ENCODE measurements around the gene DSCAM.
"Not testable (repeated sequence)": the region's sequence is repeated elsewhere in the genome, so short reads cannot be mapped to it uniquely, and the experiment has no call there.

DSCAM gene

GRCh38 chr21:40278345-40278744, 568.6 kb downstream of the DSCAM start:
- no peak for DNase-seq

DNA sequence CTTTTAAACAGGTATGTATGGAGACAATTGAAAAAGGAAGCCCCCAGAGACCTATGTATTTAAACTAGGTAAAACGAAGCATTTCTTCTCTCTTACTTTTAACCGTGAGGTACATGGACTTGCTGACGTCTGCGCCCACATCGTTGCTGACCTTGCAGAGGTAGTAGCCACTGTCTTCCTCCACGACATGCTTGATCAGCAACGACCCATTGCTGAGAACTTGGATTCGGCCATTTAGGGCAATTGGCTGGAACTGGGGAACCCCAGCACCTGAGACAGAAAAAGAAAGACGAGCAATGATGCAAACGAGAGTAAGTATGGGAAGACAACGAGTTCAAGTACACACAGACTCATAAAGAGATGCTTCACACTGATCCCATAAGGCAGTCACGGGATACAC, 571.0 kb downstream of the DSCAM start:
- DNase-seq, result no peak

- DNase-seq, result no peak
These were observed 574.9 kb downstream of the DSCAM start for GRCh38 chr21:40272037-40272436.

DNA sequence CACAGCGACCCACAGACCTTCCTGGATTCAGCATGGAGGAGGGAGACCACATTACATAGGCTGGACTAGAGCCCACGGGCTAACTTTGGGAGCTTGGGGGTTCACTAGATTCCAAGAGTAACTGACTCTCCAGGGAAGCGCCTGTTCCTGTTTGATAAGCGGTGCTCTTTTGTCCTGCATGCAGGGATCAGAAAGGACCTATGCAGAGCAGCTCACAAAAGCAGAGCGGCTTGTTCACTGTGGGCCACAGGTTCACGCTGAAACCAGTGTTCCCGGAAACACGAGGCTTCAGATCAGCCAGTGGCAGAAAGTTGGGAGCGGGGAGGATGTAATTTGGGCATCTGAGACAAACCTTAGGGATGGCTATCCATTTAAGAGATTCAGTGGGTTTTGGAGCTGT, 575.8 kb downstream of the DSCAM start:
- DNase-seq, result no peak

DNA sequence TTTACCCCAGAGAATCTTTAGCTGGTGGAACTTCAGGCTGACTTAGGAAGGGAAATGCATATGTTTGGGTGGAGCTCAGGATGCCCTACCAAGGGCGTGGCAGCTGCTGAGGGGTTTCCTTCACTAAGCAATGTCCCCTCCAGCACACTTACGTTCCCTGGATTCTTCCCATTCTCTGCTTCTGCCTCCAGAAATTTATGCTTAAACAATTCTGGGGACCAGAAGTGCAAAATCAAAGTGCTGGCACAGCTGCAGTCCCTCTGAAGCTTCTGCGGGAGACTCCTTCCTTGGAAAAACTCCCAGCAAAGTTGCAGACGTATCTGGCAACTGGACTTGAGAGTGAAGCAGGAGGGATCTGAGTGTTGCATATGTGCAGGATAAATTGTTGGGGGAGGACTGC, 576.9 kb downstream of the DSCAM start:
- DNase-seq, result no peak

DNA sequence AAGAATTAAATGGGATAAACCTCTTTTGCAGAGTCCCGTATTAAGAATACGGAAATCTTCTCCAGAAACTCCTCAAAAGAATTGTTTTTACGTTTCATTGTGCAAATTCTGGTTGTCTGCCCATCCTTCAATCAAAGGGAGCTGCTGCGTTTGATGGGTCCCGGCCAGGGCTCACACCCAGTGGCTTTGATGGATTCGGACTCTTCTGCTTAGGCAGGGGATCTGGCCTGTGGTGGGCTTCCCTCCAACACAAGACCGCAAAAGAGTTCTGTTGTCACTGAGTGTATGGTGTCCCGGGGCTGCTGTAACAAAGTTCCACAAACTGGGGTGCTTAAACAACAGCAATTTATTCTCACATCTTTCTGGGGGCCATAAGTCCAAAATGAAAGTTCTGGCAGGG, 577.7 kb downstream of the DSCAM start:
- DNase-seq, result no peak

DNA sequence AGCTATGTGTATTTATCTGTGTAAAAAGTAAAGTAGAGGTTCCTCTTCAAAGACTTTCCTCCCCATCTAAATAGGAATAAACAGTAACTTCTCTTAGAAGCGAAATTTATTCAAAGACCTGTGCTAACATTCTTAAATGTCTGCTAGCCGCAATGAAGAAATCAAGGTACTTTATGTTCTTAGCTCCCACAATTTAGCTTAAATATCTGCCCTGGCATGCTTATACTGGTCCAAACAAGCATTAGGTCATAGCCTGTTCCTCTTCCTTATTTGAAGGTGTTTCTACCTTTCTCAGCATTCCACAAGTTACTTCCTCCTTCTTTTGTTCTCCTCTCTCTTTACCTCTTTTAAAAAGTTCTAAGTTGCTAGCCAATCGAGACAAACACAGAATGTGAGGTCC, 588.5 kb downstream of the DSCAM start:
- not testable (repeated sequence) for DNase-seq

- DNase-seq, result no peak
These were observed 589.6 kb downstream of the DSCAM start for GRCh38 chr21:40257342-40257741.

DNA sequence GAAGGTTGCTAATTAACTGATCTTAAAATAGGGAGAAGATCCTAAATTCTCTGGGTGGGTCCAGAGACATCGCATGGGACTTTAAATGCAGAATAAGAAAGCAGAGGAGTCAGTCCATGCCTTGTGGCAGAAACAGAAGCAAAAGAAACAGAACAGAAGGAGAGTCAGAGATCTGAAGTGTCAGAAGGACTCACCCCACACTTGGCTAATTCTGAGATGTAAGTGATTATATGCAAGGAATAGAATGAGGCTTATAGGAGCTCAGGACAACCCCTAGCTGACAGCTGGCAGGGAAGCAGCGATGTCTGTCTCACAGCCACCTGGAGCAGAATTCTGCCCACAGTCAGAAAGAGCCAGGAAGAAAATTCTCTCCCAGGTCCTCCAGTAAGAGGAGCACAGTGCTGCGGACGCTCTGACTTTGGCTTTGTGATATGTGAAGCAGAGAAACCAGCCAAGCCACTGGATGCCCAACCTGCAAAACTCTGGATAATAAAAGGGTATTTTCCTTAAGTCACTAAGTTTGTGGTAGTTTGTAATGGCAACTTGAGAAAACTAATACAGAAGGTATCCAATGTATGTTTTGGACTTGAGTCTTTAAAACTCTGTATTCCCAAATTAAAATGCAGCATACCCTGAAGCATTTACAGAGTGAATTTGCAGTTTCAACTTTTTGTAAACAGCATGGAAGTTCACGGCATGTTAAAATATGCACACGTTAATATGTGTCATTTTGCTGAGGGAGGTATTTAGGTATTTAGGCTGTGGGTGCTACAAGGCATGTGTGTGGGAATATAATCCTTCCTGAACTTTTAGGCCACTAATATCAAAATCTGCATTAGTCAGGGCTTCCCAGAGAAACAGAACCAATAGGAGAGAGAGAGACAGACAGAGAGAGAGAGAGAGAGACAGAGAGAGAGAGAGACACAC, 591.2 kb downstream of the DSCAM start:
- DNase-seq, result no peak

DNA sequence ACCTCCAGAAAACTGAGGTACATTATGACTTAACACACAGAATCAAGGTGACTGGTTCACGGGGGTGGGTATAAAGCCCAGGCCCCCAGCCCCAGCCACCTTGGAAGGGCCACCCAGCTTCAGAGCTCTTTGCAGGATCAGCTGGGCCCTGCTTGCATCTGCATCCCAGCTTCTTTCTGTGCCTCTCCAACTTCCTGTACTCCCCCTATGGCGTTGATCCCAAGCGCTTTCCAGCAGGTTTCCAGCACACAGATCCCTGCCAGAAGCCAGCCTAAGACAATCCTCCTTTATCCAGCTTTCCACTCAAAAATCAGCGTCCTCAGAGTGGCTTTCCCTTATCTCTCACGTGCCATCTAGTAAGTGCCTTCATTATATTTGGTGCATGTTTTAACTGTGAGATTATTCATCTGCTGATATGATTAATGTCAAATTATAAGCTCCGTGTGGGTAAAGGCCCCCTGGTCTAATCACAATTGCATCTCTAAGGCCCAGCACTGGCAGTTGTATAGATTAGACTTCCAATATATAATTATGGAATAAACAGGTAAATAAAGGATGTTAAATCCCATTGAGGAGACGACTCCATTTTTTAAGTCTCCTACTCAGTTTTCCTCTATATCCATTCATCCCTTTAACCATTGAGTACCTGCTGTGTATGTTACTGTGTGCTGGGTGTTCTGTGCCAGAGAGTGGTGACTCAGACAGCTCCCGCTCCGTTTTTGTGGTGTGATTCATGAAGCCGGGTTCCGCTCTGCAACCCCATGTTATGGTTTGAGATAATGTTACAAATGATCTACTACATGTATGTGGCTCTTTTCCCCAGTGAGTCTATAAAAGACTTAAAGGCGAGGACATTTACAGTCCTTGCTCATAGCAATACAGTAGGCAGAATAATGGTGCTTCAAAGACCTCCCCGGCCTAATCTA, 592.2 kb downstream of the DSCAM start:
- DNase-seq, result no peak

GRCh38 chr21:40253112-40253511, 593.8 kb downstream of the DSCAM start:
- no peak for DNase-seq

GRCh38 chr21:40250514-40251294, 596.3 kb downstream of the DSCAM start:
- no peak for DNase-seq

- DNase-seq, result no peak
These were observed 602.0 kb downstream of the DSCAM start for GRCh38 chr21:40244981-40245380.

DNA sequence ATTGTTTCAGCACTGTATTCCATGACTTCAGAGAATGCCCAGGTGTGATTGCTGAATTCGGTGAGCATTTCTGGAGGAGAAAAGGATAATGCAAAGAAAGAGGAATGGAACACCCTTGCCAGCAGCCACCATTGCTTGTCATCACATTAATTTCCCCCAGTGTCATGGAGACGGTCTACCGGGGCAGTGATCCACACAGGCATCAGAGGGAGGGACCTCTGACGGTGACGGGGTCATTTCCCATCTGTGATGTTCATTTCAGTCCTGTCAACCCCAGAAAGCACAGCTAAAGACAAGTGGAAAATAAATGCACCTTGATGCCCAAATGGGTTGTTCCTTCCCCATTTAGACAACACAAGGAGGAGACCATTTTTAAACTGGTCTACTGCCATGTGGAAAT, 603.3 kb downstream of the DSCAM start:
- DNase-seq, result no peak

DNA sequence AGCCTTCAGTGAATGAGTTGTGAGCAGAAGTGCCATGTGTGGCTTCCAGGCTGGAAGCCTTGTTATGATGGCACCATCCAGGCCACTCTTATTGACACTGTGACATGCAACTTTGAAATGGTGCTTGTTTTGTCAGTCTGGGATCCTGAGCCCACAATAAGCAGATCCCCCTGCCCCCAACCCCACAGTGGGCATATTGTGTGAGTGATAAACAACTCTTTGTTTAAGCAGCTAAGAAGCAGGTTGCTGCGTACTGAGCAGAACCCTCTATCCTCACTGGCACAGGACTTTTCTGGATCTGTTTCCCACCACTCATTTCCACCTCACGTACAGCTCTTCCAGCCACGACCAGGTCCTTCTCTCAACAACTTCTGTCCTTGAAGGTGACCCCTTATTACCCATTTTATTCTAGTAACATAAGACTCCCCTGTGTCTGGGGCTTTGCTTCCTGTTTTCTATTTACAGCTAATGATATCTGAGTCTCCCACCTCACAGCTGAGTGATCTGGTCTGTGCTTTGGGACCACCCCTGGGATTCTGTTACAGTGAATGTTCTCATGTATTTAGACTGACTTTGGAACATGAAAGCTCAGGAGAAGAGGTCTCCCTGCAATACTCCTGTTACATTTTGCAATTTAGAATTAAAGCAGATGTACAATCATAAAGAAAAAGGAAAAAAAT, 604.2 kb downstream of the DSCAM start:
- DNase-seq, result no peak

DNA sequence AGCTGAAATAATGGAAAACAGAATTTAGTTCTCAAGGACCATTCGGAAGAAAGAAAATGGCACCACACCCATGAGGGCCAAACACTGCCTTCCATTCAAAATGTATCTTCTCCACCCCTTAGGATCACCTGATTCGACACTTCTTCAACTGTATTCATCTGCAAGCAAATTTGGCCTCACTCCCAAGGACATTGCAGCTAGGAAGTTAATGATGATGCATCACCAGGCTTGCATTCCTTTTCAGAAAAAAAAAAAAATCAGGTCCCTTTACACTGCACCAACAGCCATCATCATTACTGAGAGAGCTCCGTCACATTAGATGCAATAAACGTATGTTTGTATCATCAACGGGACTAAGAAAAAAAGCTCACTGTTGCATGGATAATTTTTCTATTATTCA, 611.4 kb downstream of the DSCAM start:
- DNase-seq, result no peak

GRCh38 chr21:40231979-40232378, 615.0 kb downstream of the DSCAM start:
- DNase-seq, result no peak

GRCh38 chr21:40227096-40227495, 619.9 kb downstream of the DSCAM start:
- no peak for DNase-seq

- DNase-seq, result no peak
These were observed 631.0 kb downstream of the DSCAM start for GRCh38 chr21:40215941-40216340.

DNA sequence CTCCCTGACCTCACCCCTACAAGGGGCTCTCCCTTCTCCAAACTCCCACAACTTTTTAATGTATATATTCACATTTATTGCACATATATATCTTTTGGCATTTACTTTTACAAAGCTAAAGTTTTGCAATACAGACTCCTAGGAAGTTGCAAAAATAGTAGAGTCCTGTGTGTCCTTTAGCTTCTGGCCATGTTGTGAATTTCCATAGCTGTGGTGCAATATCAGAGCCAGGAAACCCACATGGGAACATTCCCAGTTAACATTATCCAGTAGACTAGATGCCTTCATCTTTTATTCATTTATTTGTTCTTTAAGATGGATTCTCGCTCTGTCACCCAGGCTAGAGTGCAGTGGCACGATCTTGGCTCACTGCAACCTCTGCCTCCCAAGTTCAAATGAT, 636.7 kb downstream of the DSCAM start:
- no peak for DNase-seq

GRCh38 chr21:40208948-40209345, 638.0 kb downstream of the DSCAM start:
- no peak for DNase-seq

DNA sequence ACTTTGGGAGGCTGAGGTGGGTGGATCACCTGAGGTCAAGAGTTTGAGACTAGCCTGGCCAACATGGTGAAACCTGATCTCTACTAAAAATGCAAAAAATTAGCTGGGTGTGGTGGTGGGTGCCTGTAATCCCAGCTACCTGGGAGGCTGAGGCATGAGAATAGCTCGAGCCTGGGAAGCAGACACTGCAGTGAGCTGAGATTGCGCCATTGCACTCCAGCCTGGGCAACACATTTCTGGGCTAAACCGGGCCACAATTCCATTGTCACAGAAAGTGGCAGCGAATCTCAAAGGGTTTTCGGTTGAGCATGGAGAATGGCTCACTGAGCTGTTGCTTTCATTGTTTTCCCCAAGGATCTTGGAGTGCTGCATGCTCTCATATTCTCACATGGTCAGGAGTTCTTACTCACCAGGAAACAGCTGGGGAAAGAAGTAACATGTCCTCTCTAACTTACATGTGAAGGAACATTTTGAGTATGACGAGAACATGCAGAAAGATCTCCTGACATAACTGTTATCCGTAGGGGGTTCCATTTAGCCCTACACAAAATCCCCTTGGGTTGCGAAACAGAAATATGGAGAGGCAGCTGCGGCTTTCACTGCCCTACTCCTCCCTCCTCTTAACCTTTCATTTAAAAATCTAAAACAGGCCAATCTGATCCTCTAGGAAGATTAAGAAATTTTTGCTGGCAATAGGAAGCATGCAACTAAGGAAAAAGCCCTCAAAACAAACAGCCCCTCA, 638.6 kb downstream of the DSCAM start:
- DNase-seq, result no peak
